IMR-90 (cell line): Measurements from ENCODE around the gene GAD2. TPM values are rescaled to one million over a fixed set of nuclear protein-coding genes. Genes with fewer than 3 reads are reported as not detected.

Experiments used
- ATAC-seq: fragments of 200-7000 bp; cut with Tn5 transposase; 2 replicates; pipeline ENCODE4 v1.9.1; 2020; ENCODE audit warnings: low read depth, mild to moderate bottlenecking, moderate library complexity
- BruUV-seq: library from RNA; stranded (reverse); fragments of 400-500 nt; replicated peaks from 2 replicates; lab custom pipeline; 2021; lab: Mats Ljungman, UMichigan
- CTCF ChIA-PET: fragments of 300-600 bp; formaldehyde crosslinking; extraction: SDS; loops from one replicate; lab custom pipeline; 2021; ENCODE audit warnings: antibody characterized with exemption; lab: Yijun Ruan, JAX
- POLR2A ChIA-PET: fragments of 300-600 bp; sonication (Branson Sonifier 250); formaldehyde crosslinking; loops from one replicate; lab custom pipeline; 2022; ENCODE audit warnings: antibody characterized with exemption; ENCODE audit not compliant: unreplicated experiment; lab: Charles Lee
- DNase-seq: peaks from one replicate; pipeline ENCODE4 v3.0.0; 2013
- H2AFZ ChIP-seq: replicated peaks from 2 replicates; pipeline ENCODE3; 2013; ENCODE audit warnings: low read length, mild to moderate bottlenecking; ENCODE audit not compliant: poor library complexity
- H2AK5ac ChIP-seq: 2 replicates; pipeline ENCODE4 v1.6.1; 2013; ENCODE audit warnings: low read depth, low read length, inconsistent platforms
- H2AK9ac ChIP-seq: replicated peaks from 2 replicates; pipeline ENCODE3; 2013; ENCODE audit warnings: mild to moderate bottlenecking, low read depth, low read length, moderate library complexity; ENCODE audit not compliant: poor library complexity
- H2BK120ac ChIP-seq: 2 replicates; pipeline ENCODE4 v1.6.1; 2013; ENCODE audit warnings: low read depth, low read length, inconsistent platforms
- H2BK15ac ChIP-seq: 3 replicates; pipeline ENCODE4 v1.6.1; 2013; ENCODE audit warnings: low read depth, low read length, inconsistent platforms
- H2BK20ac ChIP-seq: 2 replicates; pipeline ENCODE4 v1.6.1; 2013; ENCODE audit warnings: low read depth, mild to moderate bottlenecking, inconsistent platforms, low read length, moderate library complexity
- H2BK5ac ChIP-seq: 2 replicates; pipeline ENCODE4 v1.6.1; 2013; ENCODE audit warnings: mild to moderate bottlenecking, low read depth, low read length, inconsistent platforms; ENCODE audit not compliant: poor library complexity, severe bottlenecking
- H3K14ac ChIP-seq: replicated peaks from 2 replicates; pipeline ENCODE4 v1.6.1; 2013; ENCODE audit warnings: low read depth, low read length, inconsistent platforms
- H3K18ac ChIP-seq: 2 replicates; pipeline ENCODE4 v1.6.1; 2013; ENCODE audit warnings: low read depth, low read length, control low read depth
- H3K23ac ChIP-seq: 2 replicates; pipeline ENCODE4 v1.6.1; 2013; ENCODE audit warnings: low read depth, low read length, inconsistent platforms
- H3K27ac ChIP-seq: 2 replicates; pipeline ENCODE4 v1.5.1; 2013; ENCODE audit warnings: mild to moderate bottlenecking, control low read depth, low read length; ENCODE audit not compliant: insufficient read depth
- H3K27me3 ChIP-seq: 2 replicates; pipeline ENCODE4 v1.6.1; 2013; ENCODE audit warnings: low read length; ENCODE audit not compliant: control insufficient read depth, insufficient read depth
- H3K36me3 ChIP-seq: 2 replicates; pipeline ENCODE4 v1.6.1; 2013; ENCODE audit warnings: low read length, mixed read lengths; ENCODE audit not compliant: control insufficient read depth, insufficient read depth
- H3K4ac ChIP-seq: 2 replicates; pipeline ENCODE4 v1.6.1; 2013; ENCODE audit warnings: low read depth, low read length, inconsistent platforms
- H3K4me1 ChIP-seq: 2 replicates; pipeline ENCODE4 v1.6.1; 2013; ENCODE audit warnings: low read length, mixed read lengths; ENCODE audit not compliant: control insufficient read depth, insufficient read depth
- H3K4me2 ChIP-seq: 2 replicates; pipeline ENCODE4 v1.6.1; 2013; ENCODE audit warnings: low read depth, mild to moderate bottlenecking, control low read depth, low read length, moderate library complexity
- H3K4me3 ChIP-seq: 2 replicates; pipeline ENCODE4 v1.5.1; 2013; ENCODE audit warnings: low read depth, mild to moderate bottlenecking, control low read depth, low read length, moderate library complexity; ENCODE audit not compliant: insufficient read depth
- H3K56ac ChIP-seq: 2 replicates; pipeline ENCODE4 v1.6.1; 2013; ENCODE audit warnings: low read length, inconsistent platforms; ENCODE audit not compliant: insufficient read depth; ENCODE audit errors: extremely low read depth
- H3K79me1 ChIP-seq, 2 experiments: 2 replicates each; pipeline ENCODE4 v1.6.1; 2013; ENCODE audit warnings: low read length in 2 of 2, inconsistent platforms in 1 of 2, low read depth in 1 of 2
- H3K9ac ChIP-seq: 2 replicates; pipeline ENCODE4 v1.6.1; 2013; ENCODE audit warnings: low read depth, low read length, control low read depth
- H3K9me1 ChIP-seq: 2 replicates; pipeline ENCODE4 v1.6.1; 2013; ENCODE audit warnings: low read length, inconsistent platforms; ENCODE audit not compliant: insufficient read depth
- H3K9me3 ChIP-seq: 2 replicates; pipeline ENCODE4 v1.6.1; 2013; ENCODE audit warnings: low read length; ENCODE audit not compliant: control insufficient read depth, insufficient read depth
- H4K20me1 ChIP-seq: 2 replicates; pipeline ENCODE4 v1.6.1; 2013; ENCODE audit warnings: low read length, inconsistent platforms; ENCODE audit not compliant: insufficient read depth
- H4K5ac ChIP-seq: 2 replicates; pipeline ENCODE4 v1.6.1; 2013; ENCODE audit warnings: mild to moderate bottlenecking, low read depth, low read length, control low read depth
- H4K8ac ChIP-seq, 2 experiments: 2 replicates each; pipeline ENCODE4 v1.6.1; 2013; ENCODE audit warnings: low read depth in 2 of 2, low read length in 2 of 2, control low read depth in 1 of 2, inconsistent platforms in 1 of 2
- H4K91ac ChIP-seq: 2 replicates; pipeline ENCODE4 v1.6.1; 2013; ENCODE audit warnings: low read depth, low read length, inconsistent platforms; ENCODE audit not compliant: insufficient read depth
- BHLHE40 ChIP-seq: fragments of 150-350 bp; IDR thresholded peaks from 2 replicates; pipeline ENCODE4 v1.6.1; 2016; ENCODE audit warnings: mild to moderate bottlenecking, low read depth, low read length
- CEBPB ChIP-seq: IDR thresholded peaks from 2 replicates; pipeline ENCODE4 v1.6.1; 2012; ENCODE audit warnings: low read depth, low read length, improper control_type of control experiment
- CHD1 ChIP-seq: IDR thresholded peaks from 2 replicates; pipeline ENCODE4 v1.6.1; 2012; ENCODE audit warnings: low read depth, low read length, improper control_type of control experiment
- FOS ChIP-seq: fragments of 150-350 bp; IDR thresholded peaks from 2 replicates; pipeline ENCODE4 v1.6.1; 2016; ENCODE audit warnings: low read depth, low read length
- MAFK ChIP-seq: IDR thresholded peaks from 2 replicates; pipeline ENCODE4 v1.6.1; 2012; ENCODE audit warnings: low read depth, low read length, improper control_type of control experiment
- MAZ ChIP-seq: IDR thresholded peaks from 2 replicates; pipeline ENCODE4 v1.6.1; 2012; ENCODE audit warnings: low read depth, mild to moderate bottlenecking, low read length, improper control_type of control experiment, moderate library complexity, borderline replicate concordance
- MXI1 ChIP-seq: IDR thresholded peaks from 2 replicates; pipeline ENCODE4 v1.6.1; 2012; ENCODE audit warnings: low read depth, mild to moderate bottlenecking, low read length, moderate library complexity, borderline replicate concordance
- NFE2L2 ChIP-seq: fragments of 150-350 bp; IDR thresholded peaks from 2 replicates; pipeline ENCODE4 v1.6.1; 2016; ENCODE audit warnings: low read depth, mild to moderate bottlenecking, low read length
- POLR2A ChIP-seq: IDR thresholded peaks from 2 replicates; pipeline ENCODE4 v1.6.1; 2012; ENCODE audit warnings: mild to moderate bottlenecking, low read depth, low read length
- RAD21 ChIP-seq: IDR thresholded peaks from 2 replicates; pipeline ENCODE4 v1.6.1; 2012; ENCODE audit warnings: low read length, improper control_type of control experiment
- RCOR1 ChIP-seq: IDR thresholded peaks from 2 replicates; pipeline ENCODE4 v1.6.1; 2012; ENCODE audit warnings: mild to moderate bottlenecking, low read length, improper control_type of control experiment; ENCODE audit not compliant: insufficient replicate concordance
- RFX5 ChIP-seq: IDR thresholded peaks from 2 replicates; pipeline ENCODE4 v1.8.0; 2012; ENCODE audit warnings: low read depth, mild to moderate bottlenecking, low read length, moderate library complexity
- SMC3 ChIP-seq: fragments of 150-350 bp; IDR thresholded peaks from 2 replicates; pipeline ENCODE4 v1.6.1; 2016; ENCODE audit warnings: low read depth, mild to moderate bottlenecking, antibody characterized with exemption, low read length, moderate library complexity
- WGBS, 2 experiments: methylation state at CpG; one replicate each; pipeline versions ENCODE4 v1.1.5 to v1.1.7; 2013; ENCODE audit warnings: missing lambda C conversion rate in 2 of 2; ENCODE audit not compliant: insufficient read length in 1 of 2; ENCODE audit errors: extremely low coverage in 2 of 2; 5-methylcytosine and 5-hydroxymethylcytosine counted together
- dilution Hi-C: fragments of 300-500 bp; cut with HindIII; formaldehyde crosslinking; loops from one replicate; pipeline ENCODE4 v1.14.3; 2018; ENCODE audit warnings: low sequenced_read_pairs; ENCODE audit not compliant: unreplicated experiment
- in situ Hi-C: fragments of 300-500 bp; cut with MboI; formaldehyde crosslinking; loops from 3 replicates; pipeline ENCODE4 v1.14.3; 2019; ENCODE audit warnings: low sequenced_read_pairs, inconsistent platforms, mixed read lengths
- intact Hi-C: fragments of 100-400 bp; cut with micrococcal nuclease; formaldehyde crosslinking; loops from 2 replicates; pipeline ENCODE4 v1.10.0; 2022
- polyA plus RNA-seq, 3 experiments: library from polyadenylated mRNA; depleted of rRNA; stranded (reverse); fragments of >200 nt; gene quantifications; 2 replicates each; pipeline ENCODE4 v1.2.3, GENCODE V29; 2012; ENCODE audit warnings: low replicate concordance in 1 of 3
- total RNA-seq: library from RNA; depleted of rRNA; stranded (reverse); fragments of >200 nt; gene quantifications from 2 replicates; pipeline ENCODE4 v1.2.3, GENCODE V29; 2012
- TF ChIP-seq, protein P1 (sequence below): fragments of 150-350 bp; IDR thresholded peaks from 2 replicates; pipeline ENCODE4 v1.6.1; 2017; ENCODE audit warnings: mild to moderate bottlenecking, antibody characterized with exemption, low read length, low read depth
- TF ChIP-seq, protein P2 (sequence below): fragments of 150-350 bp; IDR thresholded peaks from 2 replicates; pipeline ENCODE4 v1.6.1; 2016; ENCODE audit warnings: low read depth, mild to moderate bottlenecking, low read length, moderate library complexity, borderline replicate concordance
- TF ChIP-seq, protein P3 (sequence below): conservative IDR thresholded peaks from 2 replicates; pipeline ENCODE4 v1.5.1; 2012; ENCODE audit warnings: mild to moderate bottlenecking, low read depth, low read length, improper control_type of control experiment

Gene GAD2
- total and polyA plus RNA-seq, 2 of the 4 experiments (the other 2 are of a cell fraction) = not detected

DNA sequence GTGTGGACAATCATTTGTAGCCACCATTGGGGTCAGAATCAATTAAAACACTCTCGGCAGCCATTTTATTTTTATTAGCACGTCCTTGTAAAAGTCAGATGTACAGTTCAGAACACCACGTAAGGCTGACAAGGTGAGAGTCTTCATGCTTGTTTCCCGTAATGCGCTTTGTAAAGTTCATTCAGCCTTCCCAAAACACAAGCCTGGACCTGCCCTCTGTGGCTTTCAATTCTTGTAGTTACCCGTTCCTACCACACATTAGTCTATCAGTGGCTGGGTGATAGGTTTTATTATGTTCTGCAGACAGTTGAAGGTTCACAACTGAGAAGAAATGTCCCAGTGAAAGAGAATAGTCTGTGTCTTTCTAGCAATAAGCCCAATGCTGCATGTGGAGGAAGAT, 35.4 kb downstream of the GAD2 start:
- Histone ChIP-seq H3K56ac (no peak overlapping the region), H3K4ac (no peak overlapping the region), H2BK15ac (no peak overlapping the region), H2AK5ac (no peak overlapping the region), H3K9ac (no peak overlapping the region), H3K18ac (no peak overlapping the region), H3K4me3 (no peak overlapping the region), H2BK20ac (no peak overlapping the region), H3K4me2 (no peak overlapping the region), H3K23ac (no peak overlapping the region), H3K27ac (no peak overlapping the region), H3K14ac (no peak overlapping the region), H2AK9ac (no peak overlapping the region), H4K8ac (no peak overlapping the region), H3K9me1 (no peaks in the 10 kb centered on the region), H2BK5ac (no peak overlapping the region), H4K5ac (no peak overlapping the region), H3K79me1 (no peaks in the 10 kb centered on the region), H3K36me3 (no peaks in the 10 kb centered on the region), H2BK120ac (no peak overlapping the region), H4K91ac (no peak overlapping the region), H3K9me3 (peaks cover 26% of the 10 kb centered on the region), H3K4me1 (no peaks in the 10 kb centered on the region), H3K27me3 (no peaks in the 10 kb centered on the region), H4K20me1 (no peaks in the 10 kb centered on the region), H2AFZ (no peak overlapping the region)
- dilution Hi-C loops = no loop called here
- WGBS, 2 experiments = 63% methylated on average over 3 of the region's 6 CpGs; no CpG with 5 or more reads in 1 of the 2 experiments
- ATAC-seq (no peak), DNase-seq (no peak)
- TF ChIP-seq, protein P1, sequence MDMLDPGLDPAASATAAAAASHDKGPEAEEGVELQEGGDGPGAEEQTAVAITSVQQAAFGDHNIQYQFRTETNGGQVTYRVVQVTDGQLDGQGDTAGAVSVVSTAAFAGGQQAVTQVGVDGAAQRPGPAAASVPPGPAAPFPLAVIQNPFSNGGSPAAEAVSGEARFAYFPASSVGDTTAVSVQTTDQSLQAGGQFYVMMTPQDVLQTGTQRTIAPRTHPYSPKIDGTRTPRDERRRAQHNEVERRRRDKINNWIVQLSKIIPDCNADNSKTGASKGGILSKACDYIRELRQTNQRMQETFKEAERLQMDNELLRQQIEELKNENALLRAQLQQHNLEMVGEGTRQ = no peak
- TF ChIP-seq, protein P2, sequence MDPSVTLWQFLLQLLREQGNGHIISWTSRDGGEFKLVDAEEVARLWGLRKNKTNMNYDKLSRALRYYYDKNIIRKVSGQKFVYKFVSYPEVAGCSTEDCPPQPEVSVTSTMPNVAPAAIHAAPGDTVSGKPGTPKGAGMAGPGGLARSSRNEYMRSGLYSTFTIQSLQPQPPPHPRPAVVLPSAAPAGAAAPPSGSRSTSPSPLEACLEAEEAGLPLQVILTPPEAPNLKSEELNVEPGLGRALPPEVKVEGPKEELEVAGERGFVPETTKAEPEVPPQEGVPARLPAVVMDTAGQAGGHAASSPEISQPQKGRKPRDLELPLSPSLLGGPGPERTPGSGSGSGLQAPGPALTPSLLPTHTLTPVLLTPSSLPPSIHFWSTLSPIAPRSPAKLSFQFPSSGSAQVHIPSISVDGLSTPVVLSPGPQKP = no peak
- TF ChIP-seq MXI1 (no peak), POLR2A (no peak), RFX5 (no peak), RCOR1 (no peak), NFE2L2 (no peak), BHLHE40 (no peak), MAZ (no peak), MAFK (no peak), SMC3 (no peak), RAD21 (no peak), CEBPB (no peak), CHD1 (no peak), FOS (no peak)
- TF ChIP-seq, protein P3, sequence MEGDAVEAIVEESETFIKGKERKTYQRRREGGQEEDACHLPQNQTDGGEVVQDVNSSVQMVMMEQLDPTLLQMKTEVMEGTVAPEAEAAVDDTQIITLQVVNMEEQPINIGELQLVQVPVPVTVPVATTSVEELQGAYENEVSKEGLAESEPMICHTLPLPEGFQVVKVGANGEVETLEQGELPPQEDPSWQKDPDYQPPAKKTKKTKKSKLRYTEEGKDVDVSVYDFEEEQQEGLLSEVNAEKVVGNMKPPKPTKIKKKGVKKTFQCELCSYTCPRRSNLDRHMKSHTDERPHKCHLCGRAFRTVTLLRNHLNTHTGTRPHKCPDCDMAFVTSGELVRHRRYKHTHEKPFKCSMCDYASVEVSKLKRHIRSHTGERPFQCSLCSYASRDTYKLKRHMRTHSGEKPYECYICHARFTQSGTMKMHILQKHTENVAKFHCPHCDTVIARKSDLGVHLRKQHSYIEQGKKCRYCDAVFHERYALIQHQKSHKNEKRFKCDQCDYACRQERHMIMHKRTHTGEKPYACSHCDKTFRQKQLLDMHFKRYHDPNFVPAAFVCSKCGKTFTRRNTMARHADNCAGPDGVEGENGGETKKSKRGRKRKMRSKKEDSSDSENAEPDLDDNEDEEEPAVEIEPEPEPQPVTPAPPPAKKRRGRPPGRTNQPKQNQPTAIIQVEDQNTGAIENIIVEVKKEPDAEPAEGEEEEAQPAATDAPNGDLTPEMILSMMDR = no peak
- ChIA-PET POLR2A (no interaction called here), CTCF (no interaction called here)
- BruUV-seq = no TSS peak
- in situ Hi-C loops = no loop called here
- intact Hi-C loops = no loop called here
